ENCODE results near the gene CACNA1A.
"Not testable (repeated sequence)": the region's sequence is repeated elsewhere in the genome, so short reads cannot be mapped to it uniquely, and the experiment has no call there.

The CACNA1A gene

DNA sequence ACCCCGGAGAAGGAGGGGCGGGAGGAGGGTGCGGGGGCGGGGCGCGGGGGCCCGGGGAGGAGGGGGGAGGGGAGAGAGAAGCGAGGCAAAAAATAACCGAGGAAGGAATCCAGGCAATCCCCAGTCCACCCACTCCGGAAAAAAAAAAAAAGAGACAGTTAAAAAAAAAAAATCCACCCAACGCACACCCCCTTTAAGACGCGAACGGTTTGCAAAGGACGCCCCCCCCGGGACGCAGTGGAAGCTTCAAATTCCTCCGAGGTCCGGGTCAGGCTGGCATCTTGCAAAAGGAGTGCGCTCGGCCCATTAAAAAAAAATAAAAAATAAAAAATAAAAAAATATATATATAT is at the start of gene CACNA1A:
Gene CACNA1A (minus strand): TSS at position 9 of the 350 bp plus-strand sequence. CDS start 255 bp downstream, outside the sequence.
- no peak for DNase-seq

- no peak for DNase-seq
Observed at GRCh38 chr19:13554506-13555240, 48.4 kb upstream of the CACNA1A start.

DNA sequence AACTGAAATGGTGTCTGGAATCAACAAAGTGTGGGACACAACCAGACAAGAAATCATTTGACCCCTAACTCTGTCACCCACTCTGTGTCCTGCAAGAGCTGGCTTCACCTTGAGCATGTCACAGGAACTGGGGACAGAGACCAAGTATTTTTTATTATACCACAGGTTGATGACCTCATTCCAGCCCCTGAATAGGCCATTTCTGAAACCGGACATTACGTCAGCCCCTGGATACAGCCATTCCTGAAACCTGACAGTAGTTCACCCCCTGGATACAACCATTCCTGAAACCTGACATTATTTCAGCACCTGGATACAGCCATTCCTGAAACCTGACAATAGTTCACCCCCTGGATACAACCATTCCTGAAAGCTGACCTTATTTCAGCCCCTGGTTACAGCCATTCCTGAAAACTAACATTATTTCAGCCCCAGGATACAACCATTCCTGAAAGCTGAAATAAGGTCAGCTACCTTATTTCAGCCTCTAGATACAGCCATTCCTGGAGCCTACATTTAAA is 47.7 kb upstream of the CACNA1A start:
- DNase-seq: no peak

GRCh38 chr19:13548131-13548530 is 41.9 kb upstream of the CACNA1A start:
- DNase-seq: no peak

GRCh38 chr19:13547102-13547501 is 40.8 kb upstream of the CACNA1A start:
- DNase-seq: no peak

GRCh38 chr19:13544423-13544822 is 38.1 kb upstream of the CACNA1A start:
- DNase-seq: no peak

DNA sequence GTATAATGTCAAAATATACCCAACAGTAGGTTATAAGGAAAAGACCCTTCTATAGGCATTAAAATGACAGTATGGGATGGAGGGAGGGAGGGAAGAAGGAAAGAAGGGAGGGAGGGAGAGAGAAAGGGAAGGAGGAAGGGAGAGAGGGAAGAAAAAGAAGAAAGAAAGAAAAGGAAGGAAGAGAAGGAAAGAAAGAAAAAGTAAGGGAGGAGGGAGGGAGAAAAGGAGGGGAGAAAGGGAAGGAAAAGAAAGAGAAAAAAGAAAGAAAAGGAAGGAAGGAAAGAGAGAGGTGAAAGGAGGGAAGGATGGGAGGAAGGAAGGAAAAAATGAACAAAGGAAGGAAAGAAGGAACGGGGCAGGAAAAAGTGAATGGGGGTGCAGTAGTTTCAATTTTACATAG is 35.3 kb upstream of the CACNA1A start:
- no peak for DNase-seq

- DNase-seq: no peak
Observed at GRCh38 chr19:13539332-13539731, 33.1 kb upstream of the CACNA1A start.

GRCh38 chr19:13538601-13539253 is 32.4 kb upstream of the CACNA1A start:
- DNase-seq: no peak

DNA sequence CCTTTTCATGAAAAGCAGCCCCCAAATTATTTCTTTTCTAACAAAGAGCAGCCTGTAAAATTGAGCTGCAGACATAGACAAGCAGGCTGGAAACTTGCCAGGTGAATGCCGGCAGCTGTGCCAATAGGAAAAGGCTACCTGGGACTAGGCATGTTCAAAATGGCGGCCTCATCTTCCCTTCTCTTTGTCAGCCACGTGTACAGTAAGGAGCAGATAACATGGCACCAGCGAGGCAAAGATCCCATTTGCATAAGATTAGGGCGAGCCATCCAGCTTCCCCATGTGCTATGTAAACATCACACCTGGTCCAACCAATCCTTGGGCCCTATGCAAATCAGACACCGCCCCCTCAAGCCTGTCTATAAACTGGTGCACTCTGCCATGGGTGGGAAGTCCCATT is 31.2 kb upstream of the CACNA1A start:
- no peak for DNase-seq

DNA sequence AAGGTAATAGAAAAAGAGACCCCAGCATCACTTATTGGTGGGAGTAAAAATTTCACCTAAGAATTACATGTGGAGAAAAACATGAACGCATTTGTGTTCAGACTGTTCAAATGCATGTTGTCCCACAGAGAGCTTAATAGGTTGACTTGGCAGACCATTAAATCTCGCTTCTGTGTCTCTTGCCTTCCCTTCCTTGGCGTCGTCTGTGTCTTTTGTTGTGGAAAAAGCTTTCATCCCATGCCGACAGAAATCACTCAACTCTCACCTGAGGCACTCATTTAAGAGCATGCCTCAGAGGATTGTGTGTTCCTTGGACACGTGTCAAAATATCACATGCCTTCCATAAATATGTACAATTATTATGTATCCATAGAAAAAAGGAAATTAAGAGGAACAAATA is 24.4 kb upstream of the CACNA1A start:
- DNase-seq: no peak

DNA sequence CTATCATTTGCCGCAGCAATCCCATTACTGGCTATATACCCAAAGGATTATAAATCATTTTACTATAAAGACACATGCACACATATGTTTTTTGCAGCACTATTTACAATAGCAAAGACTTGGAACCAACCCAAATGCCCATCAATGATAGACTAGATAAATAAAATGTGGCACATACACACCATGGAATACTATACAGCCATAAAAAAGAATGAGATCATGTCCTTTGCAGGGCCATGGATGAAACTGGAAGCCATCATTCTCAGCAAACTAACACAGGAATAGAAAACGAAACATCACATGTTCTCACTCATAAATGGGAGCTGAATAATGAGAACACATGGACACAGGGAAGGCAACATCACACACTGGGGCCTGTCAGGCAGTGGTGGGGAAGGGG is 23.4 kb upstream of the CACNA1A start:
- DNase-seq: not testable (repeated sequence)

DNA sequence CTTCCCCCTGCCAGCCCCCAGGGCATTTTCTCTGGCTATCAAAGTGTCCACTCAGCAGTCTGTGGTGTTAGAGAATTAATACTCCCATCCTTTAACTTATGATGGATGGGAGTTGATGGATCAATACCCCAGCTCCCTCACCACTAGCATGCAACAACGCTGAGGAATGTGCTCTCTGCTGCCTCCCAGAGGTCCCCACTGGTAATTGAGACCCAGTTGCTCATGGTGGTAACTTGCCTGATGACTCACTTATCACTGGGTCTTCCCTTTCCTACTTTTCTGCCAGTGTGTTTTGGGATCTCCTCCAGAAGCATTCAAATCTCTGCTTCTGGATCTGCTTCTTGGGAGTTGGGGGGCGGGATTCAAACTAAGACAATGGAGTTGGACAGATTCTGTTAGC is 20.3 kb upstream of the CACNA1A start:
- DNase-seq: no peak

GRCh38 chr19:13521066-13521465 is 14.8 kb upstream of the CACNA1A start:
- DNase-seq: no peak

GRCh38 chr19:13511947-13512346 is 5.7 kb upstream of the CACNA1A start:
- no peak for DNase-seq

DNA sequence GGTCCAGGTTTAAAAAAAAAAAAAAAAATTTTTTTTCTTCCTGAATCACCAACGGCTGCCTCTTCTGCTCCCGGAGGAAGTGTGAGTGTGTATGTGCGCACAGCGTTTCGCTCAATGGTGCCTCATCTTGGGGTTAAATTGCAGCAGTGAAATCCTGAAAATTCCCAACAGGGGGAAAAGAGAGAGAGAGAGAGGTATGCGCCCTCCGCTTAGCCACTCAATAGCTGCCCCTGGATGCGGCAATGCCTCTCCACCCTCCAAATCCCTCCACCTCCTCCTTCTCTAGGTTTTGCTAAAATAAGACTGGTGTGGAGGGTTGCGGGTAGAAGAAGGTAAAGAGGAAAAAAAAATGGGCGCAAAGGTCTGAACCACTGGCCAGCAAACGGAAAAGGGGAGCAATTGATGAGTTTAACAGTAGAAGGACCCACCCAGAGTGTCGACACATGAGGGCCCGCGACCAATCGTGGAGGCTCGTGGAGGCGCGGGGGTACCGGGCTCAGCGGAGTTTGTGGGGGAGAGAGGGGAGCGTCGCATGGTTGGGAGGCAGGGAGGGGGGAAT is 853 bp upstream of the CACNA1A start:
- DNase-seq: no peak

DNA sequence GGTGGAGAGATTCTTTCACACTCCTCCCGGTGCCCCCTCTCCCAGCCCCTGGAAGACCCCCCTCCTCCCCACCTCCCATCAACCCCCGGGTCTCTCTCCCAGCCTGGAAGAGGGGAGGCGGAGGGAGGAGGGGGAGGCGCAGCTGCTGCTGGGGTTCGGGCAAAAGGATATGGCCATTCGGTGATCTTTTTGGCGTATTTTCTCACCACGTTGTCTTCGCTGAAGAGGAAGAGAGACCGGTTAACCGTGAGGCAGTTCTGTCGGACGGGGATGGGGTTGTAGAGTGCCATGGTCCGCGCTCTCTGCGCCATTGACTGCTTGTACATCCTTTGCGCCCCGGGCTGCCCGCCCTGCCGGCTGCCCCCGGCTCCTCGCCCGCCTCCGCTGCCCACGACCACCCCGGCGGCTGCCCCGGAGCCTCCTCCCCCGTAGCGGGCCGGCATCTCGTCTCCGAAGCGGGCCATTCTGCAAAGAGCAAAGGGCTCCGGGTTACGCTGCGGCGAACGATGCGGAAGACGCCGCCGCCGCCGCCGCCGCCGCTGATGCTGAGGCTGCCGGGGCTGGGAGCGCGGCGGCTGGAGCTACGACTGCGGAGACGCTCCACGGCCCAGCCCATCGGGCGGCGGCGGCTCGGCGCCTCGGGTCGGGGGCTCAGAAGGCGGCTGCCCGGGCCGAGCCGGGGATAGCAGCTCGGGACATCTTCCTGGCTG is 363 bp downstream of the CACNA1A start:
- DNase-seq: no peak

DNA sequence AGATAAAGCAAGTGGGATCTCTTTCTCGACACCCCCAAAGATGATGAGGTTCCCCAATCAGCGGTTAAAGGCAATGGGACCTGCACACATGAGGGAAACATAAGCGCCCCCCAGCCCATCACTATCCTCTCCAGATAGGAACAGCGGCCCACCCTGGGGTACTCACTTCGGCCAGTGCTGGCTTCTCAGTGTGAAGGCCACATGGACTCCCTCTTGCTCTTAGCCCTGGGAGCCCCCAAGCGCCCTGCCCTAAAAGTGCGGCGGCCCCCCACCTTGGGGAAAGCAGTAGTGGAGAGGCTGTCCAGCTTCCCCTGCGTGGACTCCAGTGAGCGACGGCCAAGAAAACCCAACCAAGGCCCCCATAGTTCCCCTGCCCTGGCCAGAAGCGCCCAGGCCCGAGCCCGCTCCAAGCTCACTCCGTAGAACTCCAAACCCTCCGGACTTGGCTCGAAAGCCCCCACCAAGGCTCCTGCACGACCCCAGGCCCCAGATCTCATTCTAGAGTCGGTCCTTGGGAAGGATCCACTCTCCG is 1.0 kb downstream of the CACNA1A start:
- DNase-seq: no peak

DNA sequence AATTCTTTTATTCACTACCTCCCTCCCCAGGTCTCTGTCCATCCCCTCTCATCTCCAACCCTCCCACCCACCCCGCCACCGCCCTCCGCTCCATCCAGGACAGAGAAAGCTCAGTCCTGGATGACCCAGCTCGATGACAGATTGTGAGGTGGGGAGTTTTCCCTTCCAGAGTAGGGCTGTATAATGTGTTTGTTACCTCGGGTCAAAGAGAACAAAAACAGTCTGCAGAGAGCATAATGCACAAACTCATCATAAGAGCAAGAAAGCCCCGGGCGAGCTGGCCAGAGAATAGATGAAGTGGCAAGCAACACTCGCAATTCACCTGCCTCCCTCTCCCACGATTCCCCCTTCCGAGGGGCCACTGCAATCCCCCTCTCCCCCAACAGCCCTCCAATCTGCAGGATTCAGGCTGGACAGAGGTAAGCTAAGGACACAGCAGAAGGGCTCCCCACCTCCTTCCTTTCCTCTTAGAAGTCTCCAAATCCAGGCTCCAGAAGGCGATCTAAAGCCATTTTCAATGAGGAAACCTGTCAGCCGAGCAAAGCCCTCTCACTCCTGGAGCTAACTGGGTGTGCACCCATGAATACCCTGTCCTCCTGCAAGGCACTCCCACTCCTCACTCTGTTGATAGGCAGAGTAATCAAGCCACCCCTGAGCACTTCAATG is 2.6 kb downstream of the CACNA1A start:
- DNase-seq: no peak

GRCh38 chr19:13502231-13502630 is 4.0 kb downstream of the CACNA1A start:
- DNase-seq: no peak

DNA sequence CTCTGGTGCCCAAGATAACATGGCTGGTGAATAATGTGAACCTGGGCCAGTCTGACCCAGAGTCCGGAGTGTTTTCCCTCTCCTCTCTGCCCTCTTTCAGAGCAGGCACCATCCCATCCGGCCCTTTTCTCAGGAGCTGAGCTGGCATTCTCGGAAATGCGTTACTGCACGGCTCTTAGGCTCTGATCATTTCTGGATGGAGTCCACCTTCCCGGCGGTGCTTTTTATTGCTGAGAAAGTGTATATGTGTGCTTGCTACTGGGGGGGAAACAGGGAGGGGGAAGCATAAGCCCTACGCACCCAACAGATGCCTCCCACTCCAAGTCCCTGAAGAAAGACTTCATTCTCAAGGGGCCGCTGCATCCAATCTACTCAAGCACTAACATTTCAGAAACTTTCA is 6.6 kb downstream of the CACNA1A start:
- no peak for DNase-seq

- DNase-seq: no peak
Observed at GRCh38 chr19:13493516-13494310, 12.6 kb downstream of the CACNA1A start.

Measured in NCI-H187 treated with DMSO at 0.1 percent for 48 hours (cell line).